ENCODE data around the gene BCAM. TPM values are rescaled to one million over a fixed set of nuclear protein-coding genes. Genes with fewer than 3 reads are reported as not detected.

BCAM gene
- polyA plus RNA-seq, 3 donors = 0.09 TPM; not detected in 2

- TF ChIP-seq CTCF (IDR thresholded peaks at IDR 0.05) = peak; percentile 3
- H3K27me3 ChIP-seq (ENCODE audit: control insufficient read depth in 2 of 2, insufficient read depth in 2 of 2, low read length in 2 of 2) = peaks cover 0 to 3% of the 10 kb centered on the region in 2 donors
- H3K36me3 ChIP-seq (replicated peaks in 1 of 2; ENCODE audit: control insufficient read depth in 1 of 2, insufficient read depth in 2 of 2, low read length in 2 of 2) = no peaks in the 10 kb centered on the region
- peaks cover 14 to 26% (median 26%) of the 10 kb centered on the region in 3 donors for H3K27me3 Mint-ChIP-seq (ENCODE audit: low read depth in 3 of 3)
- H3K4me3 Mint-ChIP-seq = peak within 1 kb of the TSS; percentile 96 to 98
- H3K9me3 ChIP-seq (replicated peaks in 1 of 2; ENCODE audit: control insufficient read depth in 1 of 2, insufficient read depth in 1 of 2, low read length in 2 of 2) = no peaks in the 10 kb centered on the region
- H2AFZ ChIP-seq (ENCODE audit: insufficient read depth, low read depth, low read length, poor library complexity, severe bottlenecking) = peak within 1 kb of the TSS; percentile 85
- under 1% methylated on average over 57 of the region's 67 CpGs for WGBS (ENCODE audit: insufficient coverage)
- H3K4me2 ChIP-seq (replicated peaks; ENCODE audit: extremely low read depth, low read length, poor library complexity, severe bottlenecking) = peak within 1 kb of the TSS; percentile 98
- H3K4me3 ChIP-seq (replicated peaks in 1 of 3; ENCODE audit: low read depth in 2 of 3, low read length in 3 of 3) = peak within 1 kb of the TSS; percentile 47 to 94 (median 85)
- intact Hi-C loops (cut with micrococcal nuclease) = loop anchor here (2.0 to 10.0 kb wide), 7 partner anchors 45 to 271 kb away; partner anchors contain the start of genes CLPTM1 (in 1 of the 2) and TOMM40 (in 1 of the 2)
- peak within 1 kb of the TSS; percentile 76 for H3K9ac ChIP-seq (ENCODE audit: insufficient read depth, low read length, poor library complexity, severe bottlenecking)
- H3K27ac ChIP-seq (ENCODE audit: low read depth in 1 of 2, low read length in 2 of 2) = peak within 1 kb of the TSS; percentile 24 to 80
- no peaks in the 10 kb centered on the region for H3K79me2 ChIP-seq (ENCODE audit: insufficient read depth, low read length)
- peak within 1 kb of the TSS; percentile 76 to 99 (median 95) for H3K27ac Mint-ChIP-seq
- peaks cover 0 to 3% (median 0%) of the 10 kb centered on the region in 7 donors for H3K9me3 Mint-ChIP-seq
- peak; percentile 89 to 95 (median 93) for DNase-seq
- H3K4me1 Mint-ChIP-seq = peaks cover 38% of the 10 kb centered on the region
- H4K20me1 ChIP-seq (ENCODE audit: insufficient read depth, low read length) = peaks cover 36% of the 10 kb centered on the region
- peaks cover 0 to 6% of the 10 kb centered on the region in 2 donors for H3K36me3 Mint-ChIP-seq
- peaks cover 45 to 55% of the 10 kb centered on the region in 2 donors for H3K4me1 ChIP-seq (ENCODE audit: control insufficient read depth in 1 of 2, insufficient read depth in 2 of 2, low read length in 2 of 2)
Observed at GRCh38 chr19:44845612-44846454, 36.9 kb downstream of the BCAM start, which contains the start of gene NECTIN2. TSS of gene NECTIN2 (plus strand) at chr19:44846297. CDS start at chr19:44846526, 229 bp downstream.

- no peak for TF ChIP-seq CTCF (IDR thresholded peaks at IDR 0.05)
- peak overlapping the region in 6 of 7 donors; percentile 54 to 91 (median 74) for H3K27ac Mint-ChIP-seq
- peak in 1 of 3 donors; percentile 17 for DNase-seq
- Histone ChIP-seq H3K79me2 (ENCODE audit: insufficient read depth, low read length) (no peaks in the 10 kb centered on the region), H3K4me1 (ENCODE audit: control insufficient read depth in 1 of 2, insufficient read depth in 2 of 2, low read length in 2 of 2) (peaks cover 45 to 55% of the 10 kb centered on the region in 2 donors), H3K27me3 (ENCODE audit: control insufficient read depth in 2 of 2, insufficient read depth in 2 of 2, low read length in 2 of 2) (peaks cover 0 to 3% of the 10 kb centered on the region in 2 donors), H3K36me3 (replicated peaks in 1 of 2; ENCODE audit: control insufficient read depth in 1 of 2, insufficient read depth in 2 of 2, low read length in 2 of 2) (no peaks in the 10 kb centered on the region), H3K4me3 (replicated peaks in 1 of 3; ENCODE audit: low read depth in 2 of 3, low read length in 3 of 3) (peak overlapping the region; percentile 47 to 94 (median 85)), H3K9ac (ENCODE audit: insufficient read depth, low read length, poor library complexity, severe bottlenecking) (peak overlapping the region; percentile 76), H2AFZ (ENCODE audit: insufficient read depth, low read depth, low read length, poor library complexity, severe bottlenecking) (peak overlapping the region; percentile 61), H3K4me2 (replicated peaks; ENCODE audit: extremely low read depth, low read length, poor library complexity, severe bottlenecking) (peak overlapping the region; percentile 98), H3K9me3 (replicated peaks in 1 of 2; ENCODE audit: control insufficient read depth in 1 of 2, insufficient read depth in 1 of 2, low read length in 2 of 2) (no peaks in the 10 kb centered on the region), H3K27ac (ENCODE audit: low read depth in 1 of 2, low read length in 2 of 2) (peak overlapping the region in 1 of 2 donors; percentile 80), H4K20me1 (ENCODE audit: insufficient read depth, low read length) (peaks cover 38% of the 10 kb centered on the region)
- intact Hi-C loops (cut with micrococcal nuclease) = loop anchor here (2.0 to 10.0 kb wide), 6 partner anchors 44 to 272 kb away; partner anchors contain the start of genes CLPTM1 (in 1 of the 2) and TOMM40 (in 1 of the 2)
- H3K9me3 Mint-ChIP-seq = peaks cover 0 to 3% (median 0%) of the 10 kb centered on the region in 7 donors
- peaks cover 41% of the 10 kb centered on the region for H3K4me1 Mint-ChIP-seq
- peaks cover 14 to 28% (median 26%) of the 10 kb centered on the region in 3 donors for H3K27me3 Mint-ChIP-seq (ENCODE audit: low read depth in 3 of 3)
- H3K4me3 Mint-ChIP-seq = peak overlapping the region; percentile 96 to 98
- H3K36me3 Mint-ChIP-seq = peaks cover 4 to 6% of the 10 kb centered on the region in 2 donors
- 0% methylated on average over 30 of the region's 51 CpGs for WGBS (ENCODE audit: insufficient coverage)
Observed at GRCh38 chr19:44846455-44847143, 37.7 kb downstream of the BCAM start.
